Measurements from ENCODE around the gene TNPO3.

- TF ChIP-seq POLR2A (IDR thresholded peaks at IDR 0.05) (no peak), CTCF (IDR thresholded peaks at IDR 0.05) (no peak)
Observed at GRCh38 chr7:129047761-129048160, 7.2 kb downstream of the TNPO3 start.
